GM19023 (cell line): Measurements from ENCODE around the gene PSMD1.
"Not testable (repeated sequence)": the region's sequence is repeated elsewhere in the genome, so short reads cannot be mapped to it uniquely, and the experiment has no call there.

ENCODE experiments used
- ATAC-seq: cut with Tn5 transposase; IDR thresholded peaks from one replicate; pipeline ENCODE4 v1.9.1; 2021; ENCODE audit warnings: mild to moderate bottlenecking, moderate library complexity; ENCODE audit not compliant: unreplicated experiment

The PSMD1 gene

DNA sequence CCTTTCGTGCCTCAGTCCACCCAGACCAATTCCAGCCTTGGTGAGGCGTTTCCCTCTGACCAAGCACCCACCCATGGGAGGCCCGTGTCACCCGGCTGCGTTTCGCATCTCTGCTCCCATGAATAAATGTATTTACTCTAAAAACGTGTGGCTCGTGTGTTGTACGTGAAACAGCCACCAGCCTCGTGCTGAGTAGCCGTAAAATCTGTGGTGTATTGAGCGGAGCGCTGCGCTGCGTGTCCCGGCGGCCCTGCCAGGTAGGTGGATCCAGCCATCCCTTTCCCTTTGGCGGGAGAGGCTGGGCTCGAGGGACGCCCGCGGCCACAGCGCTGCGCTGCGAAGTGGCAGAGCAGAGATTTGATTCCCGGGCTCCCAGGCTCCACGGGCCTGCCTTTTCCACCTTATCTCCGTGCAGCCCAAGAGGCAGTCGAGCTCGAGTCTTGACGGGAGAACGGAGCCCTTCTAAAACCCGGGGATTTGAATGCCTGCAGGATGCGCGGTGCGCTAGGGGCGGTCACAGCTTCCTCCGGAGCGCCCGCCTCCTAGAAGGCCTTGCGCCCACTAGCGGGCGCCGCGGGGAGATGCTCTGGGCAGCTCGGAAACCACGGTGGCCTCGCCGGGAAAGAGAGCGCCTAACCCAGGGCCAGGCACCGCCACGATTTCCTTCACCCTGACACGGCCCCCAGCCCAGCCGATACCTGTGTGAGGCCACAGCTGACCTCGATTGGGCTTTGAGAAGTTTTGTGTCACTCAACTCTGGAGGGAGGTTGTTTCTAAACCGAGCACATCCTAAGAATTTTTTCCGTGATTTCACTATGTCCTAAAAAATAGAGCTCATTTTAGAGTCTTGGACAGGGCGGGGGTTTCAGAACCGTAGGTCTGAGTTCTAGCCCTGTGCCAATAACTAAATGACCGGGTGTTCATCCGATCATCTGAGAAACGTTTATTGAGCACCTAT is 3.9 kb upstream of the PSMD1 start:
- ATAC-seq: peak; percentile 58

DNA sequence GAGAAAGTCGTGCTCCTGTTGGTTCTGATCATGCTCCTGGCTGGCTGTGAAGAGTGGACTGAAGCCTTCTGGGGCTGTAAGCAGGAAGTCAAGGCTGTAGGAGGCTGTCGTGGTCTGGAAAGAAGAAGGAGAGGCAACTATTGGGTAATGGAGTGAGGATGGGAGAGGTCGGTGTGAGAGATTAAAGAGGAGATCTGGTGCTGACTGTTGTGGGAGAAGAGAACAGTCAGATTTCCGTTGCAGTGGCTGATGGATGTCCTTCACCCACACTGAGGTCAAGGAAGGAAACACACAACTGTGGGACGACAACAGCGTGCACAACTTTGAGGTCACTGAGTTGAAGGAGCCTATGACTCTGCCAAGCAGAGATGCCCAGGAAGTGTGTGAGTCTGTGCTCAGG is 2.8 kb upstream of the PSMD1 start:
- ATAC-seq: no peak

DNA sequence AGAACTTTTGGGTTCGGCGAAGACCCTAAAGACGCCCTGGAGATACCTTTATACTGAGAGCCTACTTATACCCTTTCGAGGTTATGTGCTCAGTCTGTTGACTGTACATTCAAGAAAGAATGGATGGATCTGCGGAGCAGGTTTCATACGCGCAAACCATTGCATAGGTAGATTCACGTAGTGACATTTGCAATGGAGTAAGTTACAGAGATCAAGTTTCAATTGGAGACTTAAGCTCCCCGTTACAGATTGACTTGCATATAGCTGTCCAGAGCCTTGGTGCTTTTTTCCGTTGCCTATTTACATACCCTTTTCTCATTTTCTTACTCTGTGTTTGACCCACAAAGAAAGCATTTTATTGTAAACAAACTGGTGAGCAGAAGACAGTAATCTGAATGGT is 923 bp downstream of the PSMD1 start:
- no peak for ATAC-seq

DNA sequence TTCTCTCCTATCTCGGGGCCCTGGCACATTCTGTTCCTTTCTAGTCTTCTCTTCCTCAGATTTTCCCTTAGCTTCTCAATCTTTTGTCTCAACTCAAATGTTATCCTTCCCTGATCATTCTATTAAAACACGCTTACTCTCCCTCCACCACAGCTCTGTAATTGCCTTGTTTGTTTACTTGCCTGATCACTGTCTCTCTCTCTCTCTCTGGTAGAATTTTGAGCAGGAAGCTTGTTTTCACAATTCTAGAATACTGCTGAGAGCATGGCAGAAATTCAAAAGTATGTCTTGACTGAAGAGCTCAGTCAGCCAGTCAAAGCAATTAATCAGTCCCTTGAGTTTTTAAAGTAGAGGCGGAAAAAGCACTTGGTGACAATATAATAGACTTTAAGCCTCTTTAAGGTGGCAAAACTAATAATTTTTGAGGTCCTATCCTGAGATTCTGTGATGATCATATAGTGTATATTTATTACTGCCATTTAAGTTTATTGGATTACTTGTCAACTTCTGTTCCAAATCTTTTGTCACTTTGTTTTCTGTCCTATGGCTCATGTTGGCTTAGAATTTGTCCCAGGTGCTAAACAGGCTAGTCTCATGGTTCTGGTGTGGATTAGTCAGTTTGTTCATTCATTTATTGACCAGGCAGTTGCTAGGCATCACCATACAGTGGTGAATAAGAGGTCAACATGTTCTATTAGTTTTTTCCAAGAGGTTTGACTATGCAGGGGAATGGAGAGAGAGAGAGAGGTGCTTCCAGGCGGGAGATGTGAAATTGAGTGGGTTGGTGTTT is 2.3 kb downstream of the PSMD1 start:
- ATAC-seq: no peak

DNA sequence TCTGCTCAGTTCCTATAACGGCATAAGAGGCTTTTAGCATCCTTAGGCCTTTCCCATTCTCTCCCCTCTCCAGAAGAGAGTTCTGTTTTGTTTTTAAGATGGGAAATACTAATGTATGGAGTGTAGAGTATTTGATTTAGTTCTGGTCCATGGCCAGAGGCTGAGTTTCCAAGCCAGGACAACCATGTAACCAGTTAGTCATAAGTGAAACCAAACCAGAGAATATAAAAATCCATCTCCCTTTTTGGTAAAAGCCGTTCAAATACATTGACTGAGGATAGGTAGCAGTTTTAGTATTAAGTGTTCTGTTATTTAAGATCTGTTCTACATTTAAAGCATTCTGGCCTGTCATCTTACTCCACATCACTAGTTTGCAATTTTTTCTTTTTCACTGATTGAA is 3.1 kb downstream of the PSMD1 start:
- no peak for ATAC-seq

DNA sequence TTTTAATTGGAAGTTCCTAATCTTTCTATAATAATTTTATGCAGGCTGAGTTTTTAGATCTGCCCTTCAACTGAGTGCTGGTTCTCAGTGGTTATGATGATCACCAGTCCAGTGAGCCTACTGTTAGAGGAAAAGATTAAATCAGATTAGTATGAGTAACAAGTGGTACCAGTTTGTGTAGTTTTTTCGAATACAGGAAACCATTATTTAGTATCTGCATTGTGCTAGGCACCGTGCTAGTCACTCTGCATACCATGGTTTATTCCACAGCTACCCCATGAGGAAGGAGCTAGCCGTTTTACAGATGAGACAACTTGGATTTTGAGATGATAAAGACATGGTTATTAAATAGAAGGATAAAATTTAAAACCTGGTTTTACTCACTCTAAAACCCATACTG is 6.1 kb downstream of the PSMD1 start:
- ATAC-seq: no peak

DNA sequence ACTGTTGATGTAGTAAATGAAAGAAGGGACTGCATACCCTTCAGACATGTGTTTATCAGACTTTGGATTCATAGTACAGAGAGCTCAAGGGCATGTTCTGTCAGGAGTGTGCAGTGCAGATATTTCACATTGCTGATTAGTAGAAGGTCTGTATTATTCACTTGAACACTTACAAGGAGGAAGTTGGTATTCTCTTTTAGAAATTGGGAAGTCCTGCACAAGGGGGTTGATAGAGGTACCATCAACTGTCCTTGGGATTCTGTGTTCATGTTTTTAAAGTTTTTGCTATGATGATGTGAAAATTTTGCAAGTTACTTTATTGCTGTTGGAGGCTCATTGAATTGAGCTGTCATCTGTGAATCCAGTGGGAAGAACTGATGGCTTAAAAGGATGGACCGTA is 6.7 kb downstream of the PSMD1 start:
- no peak for ATAC-seq

DNA sequence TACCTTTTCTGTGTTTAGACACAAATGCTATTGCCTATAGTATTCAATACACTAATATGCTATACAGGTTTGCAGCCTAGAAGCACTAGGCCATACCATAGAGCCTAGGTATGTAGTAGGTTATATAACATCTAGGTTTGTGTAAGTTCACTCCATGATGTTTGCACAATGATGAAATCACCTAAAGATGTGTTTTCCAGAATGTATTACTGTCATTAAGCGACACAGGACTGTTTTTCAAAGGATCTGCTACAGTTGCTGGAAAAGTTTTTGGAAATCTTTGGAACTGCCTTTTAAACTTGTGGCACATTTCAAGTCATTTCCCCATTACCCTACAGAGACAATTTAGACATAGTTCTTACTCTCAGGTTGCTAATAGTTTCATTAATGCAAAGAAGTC is 9.3 kb downstream of the PSMD1 start:
- no peak for ATAC-seq

DNA sequence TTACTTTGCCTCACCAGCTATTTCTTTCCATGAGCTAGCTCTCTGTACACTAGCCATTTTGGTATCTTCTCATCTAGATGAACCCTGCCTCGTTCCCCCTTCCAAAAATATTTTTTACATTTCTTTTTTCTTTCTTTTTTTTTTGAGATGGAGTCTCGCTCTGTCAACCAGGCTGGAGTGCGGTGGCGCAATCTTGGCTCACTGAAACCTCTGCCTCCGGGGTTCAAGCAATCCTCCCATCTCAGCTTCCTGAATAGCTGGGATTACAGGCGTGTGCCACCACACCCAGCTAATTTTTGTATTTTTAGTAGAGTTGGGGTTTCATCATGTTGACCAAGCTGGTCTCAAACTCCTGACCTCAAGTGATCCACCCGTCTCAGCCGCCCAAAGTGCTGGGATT is 10.9 kb downstream of the PSMD1 start:
- not testable (repeated sequence) for ATAC-seq

DNA sequence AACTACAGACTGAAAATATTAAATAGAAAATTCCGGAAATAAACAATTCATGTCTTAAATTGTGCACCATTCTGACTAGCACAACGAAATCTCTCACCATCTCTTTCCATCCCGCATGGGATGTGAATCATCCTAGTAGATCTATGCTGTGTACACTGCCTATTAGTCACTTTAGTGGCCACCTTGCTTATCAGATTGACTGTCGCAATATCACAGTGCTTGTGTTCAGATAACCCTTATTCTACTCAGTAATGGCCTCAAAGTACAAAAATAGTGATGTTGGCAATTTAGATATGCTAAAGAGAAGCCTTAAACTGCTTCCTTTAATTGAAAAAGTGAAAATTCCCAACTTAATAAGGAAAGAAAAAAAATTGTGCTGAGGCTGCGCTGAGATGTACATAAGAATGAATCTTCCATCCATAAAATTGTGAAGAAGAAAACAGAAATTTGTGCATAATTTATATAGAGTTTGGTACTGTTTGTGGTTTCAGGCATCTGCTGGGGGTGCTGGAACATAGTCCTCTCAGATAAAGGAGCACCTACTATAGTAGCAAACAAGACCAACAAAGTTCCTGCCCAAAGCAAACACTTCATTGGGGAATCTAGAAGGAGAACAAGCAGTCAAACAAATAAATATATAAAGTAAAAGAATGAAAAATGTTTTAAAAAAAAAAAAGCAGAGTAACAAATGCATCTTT is 12.0 kb downstream of the PSMD1 start:
- ATAC-seq: no peak

DNA sequence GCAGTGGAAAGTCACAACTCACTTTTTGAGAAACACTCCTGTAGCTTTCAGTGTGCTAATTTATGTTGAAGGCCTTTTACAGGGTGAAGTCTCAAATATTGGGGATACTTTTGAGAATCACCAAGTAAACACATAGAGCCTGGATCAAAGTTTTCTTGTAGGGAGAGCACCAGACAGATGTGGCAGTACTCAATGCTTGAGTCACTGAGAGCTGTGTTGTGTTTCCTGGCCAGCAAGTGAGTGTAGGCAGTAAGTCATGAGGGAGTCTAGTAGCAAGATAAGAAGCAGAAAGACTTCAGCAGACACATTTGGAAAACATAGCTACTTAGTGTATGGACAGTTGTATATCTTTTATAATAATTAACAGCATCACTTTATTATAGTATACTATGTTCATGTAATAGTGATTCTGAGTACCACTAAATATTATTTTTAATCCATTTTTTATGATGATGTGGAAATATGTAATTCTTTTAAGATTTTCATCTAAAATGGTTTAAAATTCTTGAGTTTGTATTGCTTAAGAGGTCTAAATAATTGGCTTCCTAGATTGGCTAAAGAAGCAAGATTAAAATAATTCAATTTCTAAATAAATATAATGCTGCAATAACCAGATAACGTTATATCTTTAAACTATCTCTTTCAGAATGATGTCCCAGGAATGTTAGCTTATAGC is 12.8 kb downstream of the PSMD1 start:
- ATAC-seq: no peak

DNA sequence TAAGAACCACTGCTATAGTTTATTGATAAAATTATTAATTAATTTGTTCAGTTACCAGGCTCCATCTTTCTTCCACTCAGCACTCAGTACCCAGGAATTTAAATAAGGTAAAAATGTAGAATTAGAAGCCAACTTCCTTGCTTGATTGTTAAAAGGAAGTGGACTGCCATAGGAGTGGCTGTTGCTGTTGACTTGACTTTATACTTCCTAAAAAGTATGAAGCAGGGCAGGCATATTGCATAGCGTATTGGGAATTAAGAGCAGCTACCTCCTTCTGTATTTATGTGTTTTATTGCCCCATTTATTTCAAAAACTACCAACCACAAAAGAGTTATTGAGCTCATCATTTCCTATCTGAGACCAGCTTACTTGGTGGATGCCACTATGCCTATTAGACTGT is 27.9 kb downstream of the PSMD1 start:
- ATAC-seq: no peak

DNA sequence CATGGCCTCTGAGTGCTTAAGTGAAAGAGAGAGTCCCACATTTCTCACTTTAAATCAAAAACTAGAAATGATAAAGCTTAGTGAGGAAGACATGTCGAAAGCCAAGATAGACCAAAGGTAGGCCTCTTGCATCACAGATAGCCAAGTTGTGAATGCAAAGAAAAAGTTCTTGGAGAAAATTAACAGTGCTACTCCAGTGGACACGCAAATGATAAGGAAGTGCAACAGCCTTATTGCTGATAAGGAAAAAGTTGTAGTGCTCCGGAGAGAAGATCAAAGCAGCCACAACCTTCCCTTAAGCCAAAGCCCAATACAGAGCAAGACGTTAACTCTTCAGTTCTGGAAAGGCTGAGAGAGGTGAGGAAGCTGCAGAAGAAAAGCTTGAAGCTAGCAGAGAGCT is 32.1 kb downstream of the PSMD1 start:
- no peak for ATAC-seq

DNA sequence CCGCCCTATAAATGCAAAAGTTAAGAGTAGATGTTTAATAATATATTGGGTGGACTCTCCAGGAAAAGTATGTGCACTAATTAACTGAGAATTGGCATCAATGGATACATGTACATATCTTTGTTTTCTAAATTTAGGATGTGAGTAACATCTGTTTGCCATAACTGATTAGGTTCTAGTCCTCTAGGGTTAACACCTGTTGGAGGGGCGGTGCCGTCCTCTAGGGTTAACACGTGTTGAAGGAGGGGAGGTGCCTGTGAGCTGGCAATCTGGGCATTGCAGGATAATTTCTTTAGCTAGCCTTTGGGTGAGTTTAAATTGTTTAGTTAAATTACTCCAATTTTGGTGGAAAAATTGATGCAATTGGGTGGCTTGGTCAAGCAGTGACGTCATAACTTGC is 37.3 kb downstream of the PSMD1 start:
- no peak for ATAC-seq

DNA sequence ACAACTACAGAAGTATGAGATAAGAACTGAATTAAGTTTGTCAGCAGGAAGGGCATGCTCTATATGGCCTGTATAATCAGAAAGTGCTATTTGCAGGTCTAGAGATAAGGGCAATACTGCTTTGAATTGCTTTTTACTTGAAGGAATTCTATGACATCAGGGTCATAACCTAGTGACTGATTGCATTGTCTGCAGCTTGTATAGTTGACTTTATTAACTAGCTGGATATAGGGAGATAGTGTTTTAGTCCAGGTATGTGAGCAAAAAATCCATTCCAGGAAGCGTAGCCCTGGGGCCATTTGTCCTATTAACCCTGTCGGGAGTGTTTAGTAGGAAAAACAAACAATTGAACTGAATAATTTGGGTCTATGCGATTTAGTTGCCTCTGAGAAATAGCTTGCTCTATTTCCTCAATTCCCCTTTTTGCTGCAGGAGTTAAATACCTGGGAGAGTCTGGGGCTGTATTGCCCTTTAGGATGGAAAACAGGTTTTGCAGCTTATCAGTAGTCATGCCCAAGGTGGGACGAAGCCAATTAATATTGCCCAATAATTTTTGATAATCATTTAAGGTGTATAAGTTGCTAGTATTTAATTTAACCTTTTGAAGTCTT is 38.2 kb downstream of the PSMD1 start:
- no peak for ATAC-seq

DNA sequence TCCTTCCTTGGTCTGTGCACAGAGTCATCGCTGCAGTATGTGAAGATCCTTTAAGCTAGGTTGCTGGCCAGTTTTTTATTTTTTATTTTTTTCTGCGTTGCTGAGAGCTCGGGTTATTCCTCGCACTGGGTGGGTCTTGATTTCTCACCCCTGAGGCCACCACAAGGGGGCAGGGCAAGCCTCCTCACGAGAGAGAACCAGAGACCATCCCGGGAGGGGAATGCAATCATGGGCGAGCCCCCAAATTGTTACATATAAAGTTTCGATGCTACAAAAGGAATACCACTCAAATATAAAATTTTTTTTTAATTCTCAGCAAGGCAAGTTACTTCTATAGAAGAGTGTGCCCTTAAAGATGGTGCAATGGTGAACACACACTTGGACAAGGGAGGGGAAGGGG is 43.3 kb downstream of the PSMD1 start:
- no peak for ATAC-seq

DNA sequence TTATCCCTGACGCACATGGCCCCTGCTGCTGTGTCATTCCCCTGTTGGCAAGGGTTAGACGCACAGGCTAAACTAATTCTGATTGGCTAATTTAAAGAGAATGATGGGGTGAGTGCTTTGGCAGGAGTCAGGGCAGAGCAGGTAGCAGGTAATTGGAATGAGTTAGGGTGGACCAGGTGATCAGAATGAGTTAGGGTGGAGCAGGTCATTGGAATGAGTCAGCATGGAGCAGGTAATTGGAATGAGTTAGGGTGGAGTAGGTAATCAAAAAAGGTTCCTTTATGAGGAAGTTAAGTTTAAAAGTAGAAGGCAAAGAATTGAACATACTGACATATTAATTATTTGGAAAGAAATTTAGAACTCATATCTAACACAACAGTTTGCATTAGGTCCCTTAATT is 43.7 kb downstream of the PSMD1 start:
- ATAC-seq: not testable (repeated sequence)

DNA sequence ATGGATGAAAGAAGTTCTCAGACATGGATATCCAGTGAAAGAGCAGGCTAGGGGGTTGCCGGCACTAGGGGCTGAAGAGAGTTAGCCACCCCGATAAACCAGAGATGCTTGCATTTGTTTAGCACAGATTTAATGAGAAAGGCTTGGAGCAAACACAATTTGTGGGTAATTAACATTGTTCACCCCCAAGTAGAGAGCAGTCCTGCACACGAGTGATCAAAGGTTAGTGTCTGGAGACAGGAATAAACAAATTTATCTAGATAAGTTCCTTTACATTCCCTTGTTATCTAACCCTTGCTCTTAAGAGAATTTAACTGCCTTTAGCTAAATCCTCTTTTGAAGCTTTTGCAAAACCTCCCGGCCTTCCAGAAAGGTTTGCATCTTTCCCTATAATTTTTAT is 44.3 kb downstream of the PSMD1 start:
- no peak for ATAC-seq

DNA sequence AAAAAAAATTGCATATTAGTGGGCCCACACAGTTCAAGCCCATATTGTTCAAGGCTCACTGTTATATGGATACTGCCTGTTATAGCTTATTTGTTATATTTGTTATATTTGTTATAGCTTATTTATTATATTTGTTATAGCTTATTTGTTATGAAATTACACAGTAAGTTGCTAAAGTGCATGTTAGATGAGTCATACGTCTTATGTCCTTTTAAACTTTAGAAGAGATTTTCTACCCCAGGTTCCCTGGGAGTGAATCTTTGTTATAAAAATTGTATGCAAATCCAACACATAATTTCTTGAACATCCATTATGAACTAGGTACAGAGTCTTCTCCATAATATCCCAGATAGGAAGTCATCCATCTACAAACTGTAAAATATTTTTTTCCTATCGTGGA is 46.1 kb downstream of the PSMD1 start:
- ATAC-seq: no peak

DNA sequence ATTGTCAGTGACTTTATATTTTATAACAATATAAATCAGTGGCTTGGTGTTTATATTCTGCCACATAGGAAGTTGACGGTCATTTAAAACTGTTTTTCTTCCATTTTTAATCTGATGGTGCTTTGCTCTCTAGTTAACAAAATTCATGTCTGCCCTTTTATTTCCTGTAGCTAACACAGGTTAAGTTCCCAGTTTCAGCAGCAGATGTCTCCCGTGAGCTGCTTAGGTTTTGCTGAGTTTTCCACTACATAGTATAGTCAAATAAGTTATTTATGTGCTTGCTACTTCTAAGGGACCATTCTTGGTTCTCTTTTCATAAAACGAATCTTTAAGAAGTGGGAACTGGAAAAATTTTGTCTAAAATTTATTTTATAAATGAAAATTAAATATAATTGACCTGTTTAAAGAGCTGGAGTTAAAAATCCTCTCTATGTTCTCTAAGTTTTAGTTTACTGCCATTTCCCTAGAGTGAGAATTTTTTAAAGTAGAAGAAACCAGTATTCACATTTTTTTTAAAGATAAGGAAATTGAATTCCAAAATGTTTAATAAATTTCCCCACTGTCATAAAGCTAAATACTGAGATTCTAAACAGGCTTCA is 47.5 kb downstream of the PSMD1 start:
- ATAC-seq: peak; percentile 58
